Gastroesophageal sphincter (tissue), 3 donors: ENCODE results near the gene HOXA1.

Experiments used
- CTCF ChIP-seq, 4 experiments: fragments of 200-600 bp in 2 of 4; fragments of 450-650 bp in 2 of 4; sonication (generic) in 1 of 4; IDR thresholded peaks; one replicate each; pipeline ENCODE4 v1.5.1; 2017 to 2019; ENCODE audit warnings: antibody characterized with exemption in 4 of 4, mild to moderate bottlenecking in 2 of 4, moderate library complexity in 2 of 4
- POLR2AphosphoS5 ChIP-seq: sonication (generic); formaldehyde crosslinking; IDR thresholded peaks from one replicate; pipeline ENCODE4 v1.6.1; 2017; ENCODE audit warnings: antibody characterized with exemption

- TF ChIP-seq CTCF (IDR thresholded peaks at IDR 0.05) (no peak), POLR2AphosphoS5 (peak; percentile 73)
Measured at GRCh38 chr7:27130540-27131389, 35.0 kb upstream of the HOXA1 start, which contains the start of gene HOXA4.
